Lower lobe of right lung (tissue), 2 donors: ENCODE data around the gene PHLDB2. TPM values are rescaled to one million over a fixed set of nuclear protein-coding genes. Genes with fewer than 3 reads are reported as not detected.
A peak's percentile ranks its signal among the peaks of the same experiment; 100 is the strongest.

Experiments
- ATAC-seq, 2 donors: fragments of 200-7000 bp; cut with Tn5 transposase; one replicate each; pipeline ENCODE4 v1.9.1; 2020 to 2022; ENCODE audit warnings: mild to moderate bottlenecking in 2 of 2, moderate library complexity in 2 of 2
- DNase-seq: peaks from one replicate; pipeline ENCODE4 v3.0.0-alpha.2; 2020
- H3K27ac ChIP-seq: fragments of 200-600 bp; one replicate; pipeline ENCODE4 v1.8.0; 2022
- H3K27me3 ChIP-seq: fragments of 200-600 bp; one replicate; pipeline ENCODE4 v1.8.0; 2022; ENCODE audit warnings: low read depth
- H3K36me3 ChIP-seq: fragments of 200-600 bp; one replicate; pipeline ENCODE4 v1.8.0; 2022; ENCODE audit warnings: mild to moderate bottlenecking
- H3K4me1 ChIP-seq: fragments of 200-600 bp; one replicate; pipeline ENCODE4 v1.8.0; 2022
- H3K4me3 ChIP-seq: fragments of 200-600 bp; one replicate; pipeline ENCODE4 v1.8.0; 2022; ENCODE audit warnings: mild to moderate bottlenecking
- H3K9me3 ChIP-seq: fragments of 200-600 bp; one replicate; pipeline ENCODE4 v1.8.0; 2022
- CTCF ChIP-seq: fragments of 200-600 bp; IDR thresholded peaks from one replicate; pipeline ENCODE4 v1.8.0; 2022; ENCODE audit warnings: antibody characterized with exemption, mild to moderate bottlenecking
- intact Hi-C: fragments of 100-400 bp; cut with DNase I; formaldehyde crosslinking; loops from one replicate; pipeline ENCODE4 v1.11.0; 2022
- total RNA-seq: library from RNA; stranded (reverse); fragmentation: NEBNext Ultra II Directional; extraction: Animal tissue kit (Norgen Biotek cat#: 25700); gene quantifications from one replicate; pipeline ENCODE4 v1.2.1, GENCODE V29; 2021
- donor health status: DM: no; HTN: yes; CAD: no; lungs with severe emphysema.

PHLDB2 gene
- total RNA-seq, 1 donor from 2014 or later = 33.6 TPM

DNA sequence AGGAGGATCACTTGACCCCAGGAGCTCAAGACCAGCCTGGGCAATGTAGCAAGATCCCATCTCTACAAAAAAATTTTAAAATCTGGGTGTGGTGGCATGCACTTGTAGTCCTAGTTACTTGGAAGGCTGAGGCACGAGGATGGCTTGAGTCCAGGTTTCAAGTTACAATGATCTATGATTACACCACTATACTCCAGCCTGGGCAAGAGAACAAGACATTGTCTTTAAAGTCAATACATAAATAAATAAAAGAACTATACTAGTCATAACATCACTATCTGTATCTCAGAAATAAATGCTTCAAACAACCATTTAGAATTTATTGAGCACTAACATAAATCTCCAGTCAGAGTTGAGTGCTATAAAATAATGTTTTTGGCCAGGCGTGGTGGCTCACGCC, 8.5 kb upstream of the PHLDB2 start:
- H3K4me1 ChIP-seq = peaks cover 7% of the 10 kb centered on the region
- no peak overlapping the region for H3K27ac ChIP-seq
- H3K27me3 ChIP-seq = no peaks in the 10 kb centered on the region
- DNase-seq (no peak), ATAC-seq (peak in 1 of 2 donors; percentile 20)
- TF ChIP-seq CTCF = no peak
- intact Hi-C loops = no loop called here
- H3K36me3 ChIP-seq = no peaks in the 10 kb centered on the region
- H3K9me3 ChIP-seq = no peaks in the 10 kb centered on the region
- no peak overlapping the region for H3K4me3 ChIP-seq

DNA sequence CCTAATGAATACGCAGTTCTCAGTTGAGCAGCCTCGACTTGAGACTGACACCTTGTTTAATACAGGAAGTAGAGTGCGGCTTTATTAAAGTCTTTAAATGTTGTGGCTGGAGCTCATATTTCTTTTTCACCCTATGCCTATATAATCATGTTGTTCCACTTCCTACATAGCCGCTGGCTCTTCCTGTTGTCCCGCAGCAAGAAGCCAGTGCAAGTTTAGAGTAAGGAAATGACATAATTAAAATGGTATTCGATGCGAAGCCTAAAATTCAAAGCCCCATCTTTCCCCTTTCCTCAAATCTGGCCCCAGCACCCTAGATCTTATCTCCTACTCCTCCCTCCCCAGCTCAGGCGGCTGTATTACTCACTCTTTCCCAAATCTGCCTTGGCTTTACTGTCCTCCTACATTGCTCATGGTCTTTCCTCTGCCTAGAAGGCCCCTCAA, 7.5 kb upstream of the PHLDB2 start:
- Histone ChIP-seq H3K27ac (peak overlapping the region; percentile 39), H3K9me3 (no peaks in the 10 kb centered on the region), H3K36me3 (no peaks in the 10 kb centered on the region), H3K27me3 (no peaks in the 10 kb centered on the region), H3K4me3 (no peak overlapping the region), H3K4me1 (peaks cover 7% of the 10 kb centered on the region)
- DNase-seq (no peak), ATAC-seq (no peak)
- no peak for TF ChIP-seq CTCF
- intact Hi-C loops = no loop called here

DNA sequence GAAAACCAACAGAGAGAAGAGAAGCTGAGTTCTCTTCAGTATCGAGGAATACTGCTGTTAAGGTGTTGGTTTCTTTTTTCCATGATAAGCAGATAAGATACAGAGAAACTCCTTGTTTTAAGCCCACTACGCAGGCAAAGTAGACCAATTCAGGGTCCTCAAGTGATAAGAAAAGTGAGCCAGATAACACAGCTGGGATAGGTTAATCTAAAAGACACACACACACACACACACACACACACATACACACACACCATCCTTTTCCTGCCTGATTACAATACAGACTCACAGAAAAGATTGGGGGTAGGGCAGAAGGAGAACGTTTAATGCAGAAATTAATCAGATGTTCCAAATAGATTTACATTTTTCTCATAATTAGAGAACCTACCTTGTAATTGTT, 6.5 kb upstream of the PHLDB2 start:
- Histone ChIP-seq H3K4me3 (no peak overlapping the region), H3K36me3 (no peaks in the 10 kb centered on the region), H3K27me3 (no peaks in the 10 kb centered on the region), H3K27ac (no peak overlapping the region), H3K4me1 (peaks cover 7% of the 10 kb centered on the region), H3K9me3 (no peaks in the 10 kb centered on the region)
- DNase-seq (no peak), ATAC-seq (no peak)
- TF ChIP-seq CTCF = no peak
- intact Hi-C loops = no loop called here

- no peaks in the 10 kb centered on the region for H3K27me3 ChIP-seq
- H3K36me3 ChIP-seq = no peaks in the 10 kb centered on the region
- no peak for ATAC-seq
- no peak for DNase-seq
- intact Hi-C loops = no loop called here
- no peak overlapping the region for H3K4me3 ChIP-seq
- H3K4me1 ChIP-seq = peaks cover 7% of the 10 kb centered on the region
- H3K9me3 ChIP-seq = no peaks in the 10 kb centered on the region
- TF ChIP-seq CTCF = no peak
- H3K27ac ChIP-seq = no peak overlapping the region
These were observed 6.0 kb upstream of the PHLDB2 start for GRCh38 chr3:111853068-111853467.

DNA sequence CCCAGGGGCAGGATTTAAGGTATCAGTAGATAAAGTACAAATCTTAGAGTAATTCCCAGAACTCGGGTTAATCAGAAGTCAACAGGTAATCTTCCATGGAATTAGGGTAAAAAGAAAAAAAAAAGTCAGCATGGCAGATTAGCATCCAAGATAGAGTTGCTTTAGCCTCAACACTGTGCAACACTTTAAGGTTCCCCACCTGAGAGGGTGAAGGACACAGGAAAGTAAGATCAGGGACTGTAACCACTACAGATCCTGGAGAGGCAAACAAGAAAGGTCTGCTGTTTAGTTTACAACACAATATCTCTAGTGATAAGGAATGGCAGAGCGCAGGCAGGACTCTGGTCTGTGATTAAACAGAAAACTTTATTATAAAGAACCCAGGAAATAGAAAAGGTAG, 4.1 kb upstream of the PHLDB2 start:
- DNase-seq = no peak
- H3K4me3 ChIP-seq = no peak overlapping the region
- intact Hi-C loops = no loop called here
- TF ChIP-seq CTCF = no peak
- no peaks in the 10 kb centered on the region for H3K27me3 ChIP-seq
- peaks cover 14% of the 10 kb centered on the region for H3K4me1 ChIP-seq
- no peak overlapping the region for H3K27ac ChIP-seq
- H3K9me3 ChIP-seq = no peaks in the 10 kb centered on the region
- ATAC-seq = no peak
- no peaks in the 10 kb centered on the region for H3K36me3 ChIP-seq

- intact Hi-C loops = no loop called here
- ATAC-seq (no peak), DNase-seq (no peak)
- Histone ChIP-seq H3K4me3 (no peak overlapping the region), H3K27ac (no peak overlapping the region), H3K9me3 (no peaks in the 10 kb centered on the region), H3K4me1 (peaks cover 14% of the 10 kb centered on the region), H3K27me3 (no peaks in the 10 kb centered on the region), H3K36me3 (no peaks in the 10 kb centered on the region)
- TF ChIP-seq CTCF = no peak
These were observed 2.6 kb upstream of the PHLDB2 start for GRCh38 chr3:111856501-111856900.
